Inferior parietal cortex (tissue), 1 donor: ENCODE measurements around the gene SP2.

ENCODE experiments used
- DNase-seq: peaks from one replicate; pipeline ENCODE4 v3.0.0-alpha.2; 2016; ENCODE audit errors: extremely low spot score

Gene SP2

DNA sequence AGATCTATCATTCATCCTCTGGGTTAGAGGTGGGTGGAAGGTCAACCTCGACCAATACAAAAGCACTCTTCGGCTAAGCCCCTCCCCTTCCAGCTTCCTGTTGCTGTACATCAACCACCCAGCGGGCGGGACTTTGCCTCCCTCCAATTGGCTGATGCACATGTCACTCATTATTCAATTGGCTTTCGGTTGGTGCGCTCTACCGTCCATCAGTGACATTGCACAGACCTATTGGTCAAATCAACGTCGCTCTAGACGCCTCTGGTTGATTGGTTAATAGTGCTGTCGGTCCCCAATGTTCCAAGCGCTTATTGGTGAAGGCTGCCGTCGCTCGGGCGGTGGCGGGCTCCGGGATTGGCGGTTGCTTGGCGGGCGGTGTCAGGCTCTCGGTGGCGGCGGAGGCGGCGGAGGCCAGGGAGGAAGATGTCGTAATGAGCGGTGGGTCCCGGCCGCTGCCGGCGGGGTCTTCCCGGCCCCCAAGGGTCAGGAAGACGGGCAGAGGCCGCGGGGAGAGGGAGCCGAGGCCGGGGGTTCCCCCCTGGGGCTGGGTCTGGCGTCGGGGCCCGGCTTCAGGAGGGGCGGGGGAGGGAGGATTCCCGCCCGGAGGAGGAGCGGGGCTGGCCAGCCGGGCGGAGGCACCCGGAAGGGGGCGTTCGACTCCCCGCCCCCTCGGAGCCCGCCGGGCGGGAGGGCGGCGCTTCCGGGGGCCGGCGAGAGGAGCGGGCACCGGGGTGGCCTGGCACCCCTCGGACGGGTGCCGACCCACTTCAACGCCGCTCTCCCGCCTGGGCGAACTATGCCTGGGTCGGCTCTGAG, at the start of gene SP2:
SP2 (plus strand) TSS at position 381 of the 816 bp plus-strand sequence; CDS start at position 432, 51 bp downstream.
- peak; percentile 100 for DNase-seq

DNA sequence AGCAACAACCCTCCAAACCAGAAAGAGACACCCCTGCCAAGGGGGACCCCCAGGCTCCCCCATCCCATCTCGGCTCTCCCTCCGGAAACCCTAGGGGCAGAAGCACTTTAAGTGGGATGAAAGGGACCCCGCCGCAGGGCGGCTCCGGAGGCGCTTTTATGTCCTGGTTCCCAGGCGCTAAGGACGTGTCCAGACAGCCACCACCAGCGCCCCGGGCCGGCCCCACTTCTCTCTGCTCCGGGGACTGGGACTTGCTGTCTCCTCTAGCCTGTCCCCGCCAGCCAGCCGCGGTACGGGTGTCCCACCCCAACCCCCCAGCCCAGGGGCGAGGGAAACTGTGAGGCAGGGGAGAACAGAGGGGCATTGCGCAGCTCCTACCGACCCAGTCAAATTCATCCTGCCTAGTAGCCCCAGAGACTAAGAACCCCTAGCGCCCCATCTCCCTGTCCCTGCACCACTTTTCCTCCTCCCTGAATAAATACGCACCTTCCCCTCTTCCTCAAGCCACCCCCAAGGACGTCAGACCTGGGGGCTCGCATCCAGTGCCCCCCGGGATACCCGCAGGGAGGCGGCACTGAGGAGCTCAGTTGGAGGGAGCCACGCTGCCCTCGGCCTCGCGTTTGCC, 49.2 kb upstream of the SP2 start:
- DNase-seq = no peak

DNA sequence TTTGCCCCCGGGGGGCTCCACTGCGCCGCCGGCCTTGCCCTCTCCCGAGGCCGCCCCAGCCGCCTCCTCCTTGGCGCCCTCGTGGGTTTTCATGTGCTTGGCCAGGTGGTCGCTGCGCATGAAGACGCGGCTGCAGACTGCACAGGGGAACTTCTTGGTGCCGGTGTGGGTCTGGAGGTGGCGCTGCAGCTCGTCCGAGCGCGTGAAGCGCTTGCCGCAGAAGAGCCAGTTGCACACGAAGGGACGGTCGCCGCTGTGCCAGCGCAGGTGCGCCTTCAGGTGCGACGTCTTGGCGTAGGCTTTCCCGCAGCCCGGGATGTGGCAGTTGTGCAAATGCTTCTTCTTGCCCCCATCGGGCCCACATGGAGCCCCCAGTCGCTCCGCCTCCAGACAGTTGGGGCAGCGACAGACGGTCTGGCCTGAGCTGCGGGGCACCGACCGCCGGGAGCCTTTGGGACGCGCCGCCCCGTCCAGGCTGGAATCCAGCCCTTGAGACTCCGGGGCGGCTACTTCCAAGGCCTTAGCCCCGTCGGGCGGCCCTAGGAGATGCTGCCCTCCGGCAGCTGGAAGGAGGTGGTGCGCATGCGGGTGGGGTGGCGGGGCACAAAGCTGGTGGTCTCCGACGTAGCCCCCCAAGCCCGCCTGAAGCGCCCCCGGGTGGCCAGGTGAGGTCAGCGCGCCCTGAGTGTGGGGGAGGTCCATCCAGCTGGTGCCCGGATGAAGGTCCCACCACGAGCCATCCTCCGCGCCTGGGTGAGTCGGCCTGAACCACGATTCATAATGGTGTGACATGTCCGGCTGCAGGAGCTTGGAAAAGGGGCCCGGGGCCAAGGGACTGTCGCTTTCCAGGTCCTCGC, 48.5 kb upstream of the SP2 start:
- DNase-seq = no peak

DNA sequence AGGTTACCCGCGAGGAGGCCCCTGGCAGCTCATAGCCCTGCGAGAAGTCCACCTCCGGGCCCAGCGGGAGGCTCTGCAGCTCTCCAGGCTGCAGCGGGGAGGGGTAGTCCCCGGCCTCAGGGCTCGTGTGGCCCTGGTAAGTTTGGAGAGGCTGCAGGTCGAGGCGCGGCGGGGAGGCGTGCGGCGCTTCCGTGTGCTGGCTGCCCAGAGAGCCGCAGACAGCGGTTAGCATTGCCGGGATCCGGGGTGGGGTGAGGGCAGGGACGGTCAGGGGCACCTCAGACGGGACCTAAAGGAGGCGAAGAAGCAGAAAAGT, 47.9 kb upstream of the SP2 start:
- no peak for DNase-seq

DNA sequence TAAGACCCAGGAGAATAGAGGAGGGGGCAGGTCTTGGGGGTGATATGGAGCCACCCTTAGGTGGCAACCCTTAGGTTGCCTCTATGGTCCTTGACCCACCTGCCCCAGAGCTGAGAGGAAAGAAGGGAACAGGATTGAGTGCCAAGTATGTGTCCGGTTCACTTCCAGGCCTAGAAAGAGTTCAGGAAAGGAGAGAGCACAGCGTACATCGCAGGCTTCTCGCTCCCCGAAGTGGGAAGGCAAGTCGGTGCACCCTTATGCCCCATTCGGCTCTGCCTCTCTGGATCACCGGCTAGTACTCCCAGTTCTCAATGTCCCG, 45.7 kb upstream of the SP2 start:
- DNase-seq = no peak

DNA sequence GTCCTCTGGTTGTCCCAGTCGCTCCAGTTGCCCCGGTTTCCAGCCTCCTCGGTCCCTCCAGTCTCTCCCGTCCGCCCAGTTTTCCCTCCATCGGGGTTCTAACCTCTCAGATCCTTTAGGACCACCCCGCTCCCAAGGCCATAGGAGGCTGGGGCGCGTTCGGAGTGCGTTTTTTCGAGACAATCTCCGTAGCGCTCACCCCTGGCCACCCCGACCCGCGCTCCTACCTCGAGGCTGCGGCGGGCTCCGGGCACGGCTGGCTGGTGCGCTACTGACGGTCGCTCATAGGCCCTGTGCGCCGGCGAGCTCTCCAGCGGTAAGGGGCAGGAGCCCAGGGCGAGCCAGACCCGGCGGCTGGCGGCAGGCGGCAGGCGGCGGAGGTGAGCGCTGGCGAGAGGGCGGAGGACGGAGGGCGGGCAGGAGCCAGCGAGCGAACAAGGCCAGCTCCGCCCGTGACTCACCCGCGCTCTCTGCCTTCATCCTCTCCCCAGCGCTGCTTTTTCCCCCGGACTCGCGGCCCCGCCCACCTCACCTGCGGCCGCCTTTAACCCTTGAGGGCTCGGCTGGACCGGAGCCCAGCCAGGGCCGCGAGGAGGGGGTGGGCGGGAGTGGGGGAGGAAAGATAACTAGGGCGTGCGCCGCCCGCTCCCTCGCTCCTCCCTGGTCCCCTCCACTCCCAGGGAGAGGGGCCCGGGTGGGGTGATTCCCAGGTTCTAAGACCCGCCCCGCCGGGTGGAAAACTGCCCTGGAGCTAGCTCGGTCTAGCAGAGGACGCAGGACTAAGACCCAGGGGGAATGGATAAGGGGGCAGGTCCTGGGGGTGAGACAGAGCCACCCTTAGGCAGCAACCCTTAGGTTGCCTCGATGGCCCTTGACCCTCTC, 45.1 kb upstream of the SP2 start, which contains the start of gene SP6:
SP6 (minus strand) TSS at position 472 of the 882 bp plus-strand sequence. CDS start 2,734 bp downstream, outside the sequence.
- no peak for DNase-seq

DNA sequence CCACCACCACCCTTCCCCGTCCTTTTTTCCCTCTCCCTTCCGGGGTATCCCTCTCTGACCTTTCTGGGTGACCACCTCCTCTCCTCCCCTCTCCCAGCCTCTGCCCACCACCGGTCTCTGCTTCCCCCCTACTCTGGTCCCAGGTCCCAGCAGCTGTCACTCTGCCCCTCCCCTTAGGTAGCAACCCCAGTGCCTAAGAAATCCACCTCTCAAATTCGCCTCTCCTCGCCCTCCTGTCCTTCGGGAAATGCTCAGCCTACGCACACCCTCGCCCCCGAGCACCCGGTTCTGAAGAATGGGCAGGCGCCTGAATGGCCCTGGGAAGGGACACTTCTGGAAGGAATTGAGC, 44.3 kb upstream of the SP2 start:
- DNase-seq = no peak

DNA sequence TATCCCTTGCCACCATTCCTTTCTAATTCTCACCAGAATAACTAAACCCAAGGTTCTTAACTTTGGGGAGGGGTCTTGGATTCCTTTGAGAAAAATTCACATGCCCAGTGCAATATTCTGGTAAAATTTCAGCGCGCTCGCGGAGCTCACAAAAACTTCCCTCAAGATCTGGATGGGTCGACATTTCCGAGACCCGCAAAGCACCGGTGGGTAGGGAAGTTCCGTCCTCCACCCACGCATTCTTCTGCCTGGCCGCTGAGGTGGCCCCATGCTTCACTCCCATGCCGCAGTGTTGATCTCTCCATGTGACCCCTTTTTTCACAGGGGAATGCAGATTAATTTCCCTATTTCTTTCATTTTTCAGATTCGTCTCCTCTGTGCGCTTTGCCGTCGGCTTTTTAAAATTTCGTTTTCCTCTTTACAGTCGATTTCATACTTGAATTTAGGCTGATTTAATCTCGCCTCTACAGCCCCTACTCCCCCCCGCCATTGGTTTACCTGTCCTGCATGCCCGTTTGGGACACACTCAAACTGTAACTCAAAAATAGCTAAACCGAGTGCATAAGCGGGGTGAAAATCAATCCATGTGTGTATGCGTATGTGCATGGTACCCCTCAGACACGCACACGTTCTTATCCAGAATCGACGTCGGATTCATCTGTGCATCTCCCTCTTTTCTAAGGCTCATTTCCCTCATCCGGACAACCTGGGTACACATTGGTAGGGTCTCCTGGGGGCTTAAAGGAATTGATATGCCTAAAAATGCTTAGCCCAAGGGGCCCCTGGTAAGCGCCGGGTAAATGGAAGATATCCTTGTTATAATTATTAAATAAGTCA, 43.7 kb upstream of the SP2 start:
- DNase-seq = no peak

DNA sequence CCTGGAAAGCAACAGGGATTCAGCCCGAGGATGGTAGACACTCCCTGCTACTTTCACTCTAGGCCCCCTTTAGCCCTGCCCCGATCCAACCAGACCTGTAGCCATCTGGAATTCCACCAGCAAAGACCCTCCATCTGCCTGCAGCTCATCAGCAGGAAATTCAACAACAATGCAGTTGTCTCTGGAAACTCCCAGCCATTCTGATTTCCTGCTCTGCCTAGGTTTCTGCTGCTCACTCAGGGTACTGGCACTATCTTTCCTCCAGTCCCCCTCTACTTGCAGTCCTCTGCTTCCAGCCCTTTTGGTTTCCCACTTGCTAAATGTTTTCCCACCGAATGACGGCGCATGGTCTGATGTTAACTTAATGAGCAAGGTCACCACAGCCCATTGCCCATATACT, 42.4 kb upstream of the SP2 start:
- DNase-seq = no peak

DNA sequence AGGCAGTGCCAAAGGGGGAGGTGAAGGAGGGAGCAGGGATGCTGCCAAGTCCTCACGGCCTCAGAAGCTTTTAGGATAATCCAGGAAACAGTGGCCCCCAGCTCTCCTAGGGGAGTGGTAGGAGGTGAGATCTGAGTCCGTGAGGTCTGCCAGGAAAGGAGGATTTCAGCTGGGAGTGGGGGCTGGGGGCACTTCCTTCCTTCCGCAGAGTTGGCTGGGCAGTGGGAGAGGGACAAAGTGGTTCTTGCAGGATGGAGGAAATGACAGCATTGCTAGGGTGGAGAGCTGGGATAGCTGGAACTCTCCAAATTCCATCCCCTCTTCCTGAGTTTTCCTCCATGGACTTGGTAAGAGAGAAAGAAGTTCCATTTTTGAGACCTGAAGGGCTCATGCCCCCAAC, 40.3 kb upstream of the SP2 start:
- DNase-seq = no peak

DNA sequence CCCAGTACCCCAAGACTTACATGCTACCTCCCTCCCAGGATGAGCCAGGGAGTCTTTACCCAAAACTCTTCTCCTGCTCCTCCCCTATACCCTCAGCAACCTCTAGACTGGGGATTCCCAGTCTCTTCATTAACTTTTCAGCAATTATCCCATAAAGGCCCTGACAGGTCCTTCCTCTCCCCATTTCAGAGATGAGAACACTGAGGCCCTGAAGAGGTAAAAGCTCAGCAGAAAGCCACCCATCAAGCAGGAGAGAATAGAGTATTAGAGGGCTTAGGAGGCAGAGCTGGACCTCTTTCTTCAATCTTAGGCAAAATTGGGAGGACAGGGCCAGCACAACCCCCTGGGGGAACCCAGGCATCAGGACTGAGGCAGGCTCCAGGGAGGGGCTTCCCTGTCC, 39.2 kb upstream of the SP2 start:
- DNase-seq = no peak

DNA sequence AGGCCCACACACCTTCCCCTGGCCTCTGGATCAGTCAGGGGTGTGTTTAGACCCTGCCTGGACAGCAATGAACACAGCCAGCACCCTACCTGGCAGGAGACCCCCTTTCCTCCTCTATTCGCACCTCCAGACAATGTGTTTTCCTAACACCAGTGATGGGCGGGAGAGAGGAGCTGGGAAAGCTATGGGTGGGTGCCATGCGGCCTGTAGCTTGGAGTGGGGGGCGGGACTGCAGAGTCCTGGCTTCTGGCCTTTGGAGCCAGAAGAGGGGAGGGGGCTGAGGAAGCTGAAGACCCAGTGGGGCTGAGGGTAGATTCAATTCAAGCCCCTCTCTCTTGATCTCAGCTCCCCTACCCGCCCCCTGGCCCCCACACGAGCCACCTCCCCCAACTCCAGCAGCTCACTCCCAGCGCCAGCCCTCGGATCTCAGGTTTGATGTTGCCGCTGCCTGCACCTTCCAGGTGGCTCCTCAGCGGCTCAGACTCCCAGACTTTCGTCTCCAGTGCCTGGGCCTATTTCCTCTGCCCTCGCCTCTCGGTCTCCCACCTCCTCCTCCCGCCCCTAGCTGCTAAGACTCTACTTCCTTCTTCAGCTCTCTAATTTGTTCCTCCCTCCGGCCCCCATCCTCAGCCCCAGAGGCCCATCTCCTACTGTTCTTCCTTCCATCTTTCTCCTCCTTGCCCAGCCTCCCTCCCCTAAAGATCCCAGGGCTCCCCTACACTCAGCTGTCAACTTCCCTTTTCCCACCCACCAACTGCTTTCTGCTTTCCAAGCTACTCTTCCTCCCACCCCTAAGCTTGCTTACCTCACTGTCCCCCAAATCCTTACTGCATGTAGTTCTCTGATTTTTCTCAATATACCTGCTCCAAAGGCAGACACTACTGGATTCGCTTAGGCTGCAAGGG, 38.2 kb upstream of the SP2 start:
- DNase-seq = no peak

DNA sequence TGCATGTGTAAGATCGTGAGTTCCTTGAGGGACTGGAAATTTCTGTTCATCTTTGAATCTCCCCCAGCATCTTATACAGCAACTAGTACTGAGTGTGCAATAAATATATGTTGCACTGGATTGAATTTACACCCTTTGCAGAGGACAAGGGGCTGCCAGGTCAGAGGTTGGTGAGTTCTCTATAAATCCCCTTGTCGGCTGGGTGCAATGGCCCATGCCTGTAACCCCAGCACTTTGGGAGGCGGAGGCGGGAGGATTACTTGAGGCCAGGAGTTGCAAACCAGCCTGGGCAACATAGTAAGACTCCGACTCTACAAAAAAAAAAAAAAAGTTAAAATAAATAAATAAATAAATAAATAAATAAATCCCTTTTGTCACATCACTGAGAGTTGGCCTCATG, 35.6 kb upstream of the SP2 start:
- no peak for DNase-seq

DNA sequence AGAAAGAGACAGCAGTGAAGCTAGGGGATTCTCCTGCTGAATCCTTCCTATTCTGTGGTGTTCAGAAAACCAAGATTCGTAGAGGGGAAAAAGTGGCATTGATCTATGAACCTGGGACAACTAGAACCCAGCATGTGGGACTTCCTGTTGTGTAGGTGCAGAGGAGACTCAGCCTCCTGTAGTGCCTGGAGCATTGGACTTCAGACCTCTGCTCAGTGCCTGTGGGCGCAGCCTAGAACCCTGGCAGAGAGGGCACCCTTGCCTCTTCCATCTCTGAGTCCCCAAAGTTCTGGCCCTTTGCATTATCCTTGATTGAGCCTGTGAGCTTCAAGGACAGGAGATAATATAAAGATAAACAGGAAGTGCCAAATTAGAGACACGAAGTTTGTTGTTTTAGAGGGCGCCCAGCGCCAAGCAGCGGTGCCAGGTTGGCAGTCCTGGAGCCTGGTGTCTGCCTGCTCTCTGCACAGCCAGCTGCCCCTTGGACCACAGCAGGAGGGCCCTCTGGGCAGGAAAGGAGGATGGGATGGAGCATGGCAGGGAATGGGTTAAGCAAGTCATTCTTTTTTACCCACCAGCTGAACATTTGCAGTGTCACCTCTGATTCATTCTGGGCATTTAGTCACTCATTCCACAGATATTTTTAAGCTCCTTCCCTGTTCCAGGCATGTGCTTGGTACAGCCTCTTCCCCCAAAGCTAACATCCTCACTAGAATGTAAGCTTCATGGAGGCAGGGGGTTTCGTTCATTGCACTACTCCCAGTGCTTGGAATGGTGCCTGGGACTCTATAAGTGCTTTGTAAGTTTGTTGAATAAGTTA, 33.2 kb upstream of the SP2 start:
- no peak for DNase-seq

DNA sequence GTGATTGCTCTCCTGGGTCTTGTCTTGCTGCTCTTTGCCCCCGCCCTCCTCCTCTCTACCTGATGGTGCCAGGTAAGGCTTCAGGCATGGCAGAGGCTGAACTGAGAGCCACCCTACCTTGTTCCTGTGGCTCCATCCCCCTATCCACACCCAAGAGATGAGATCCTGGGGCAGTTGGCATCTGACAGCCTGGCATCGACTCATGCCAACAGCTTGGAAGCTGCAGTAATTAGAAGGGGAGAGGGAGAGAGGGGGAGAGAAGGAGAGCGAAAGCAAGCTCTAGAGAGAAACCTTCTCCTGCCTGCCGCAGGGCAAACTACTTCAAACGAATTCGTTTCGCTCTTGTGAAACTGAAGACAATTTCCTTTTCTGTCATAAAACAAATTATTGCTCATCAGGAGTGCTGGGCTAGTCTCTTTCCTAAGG, 31.2 kb upstream of the SP2 start:
- no peak for DNase-seq

DNA sequence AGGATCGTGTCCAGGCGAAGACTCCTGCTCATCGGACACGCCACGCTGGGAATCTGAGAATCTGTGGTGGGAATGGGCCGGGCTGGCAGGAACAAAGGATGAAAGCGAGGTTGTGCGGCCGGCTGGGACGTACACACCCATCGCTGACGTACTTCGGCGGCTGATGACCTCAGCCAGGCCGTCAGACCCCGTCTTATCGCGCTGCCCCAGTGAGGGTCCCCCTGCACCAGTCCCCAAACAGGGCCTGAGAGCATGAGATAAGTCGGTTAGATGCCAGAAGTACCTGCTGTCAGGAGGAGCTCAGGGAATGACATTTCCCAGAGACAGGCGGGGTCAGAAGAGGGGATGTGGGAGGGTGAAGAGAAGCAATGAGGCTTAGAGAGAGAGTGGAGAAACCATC, 29.1 kb upstream of the SP2 start:
- DNase-seq = peak; percentile 37

DNA sequence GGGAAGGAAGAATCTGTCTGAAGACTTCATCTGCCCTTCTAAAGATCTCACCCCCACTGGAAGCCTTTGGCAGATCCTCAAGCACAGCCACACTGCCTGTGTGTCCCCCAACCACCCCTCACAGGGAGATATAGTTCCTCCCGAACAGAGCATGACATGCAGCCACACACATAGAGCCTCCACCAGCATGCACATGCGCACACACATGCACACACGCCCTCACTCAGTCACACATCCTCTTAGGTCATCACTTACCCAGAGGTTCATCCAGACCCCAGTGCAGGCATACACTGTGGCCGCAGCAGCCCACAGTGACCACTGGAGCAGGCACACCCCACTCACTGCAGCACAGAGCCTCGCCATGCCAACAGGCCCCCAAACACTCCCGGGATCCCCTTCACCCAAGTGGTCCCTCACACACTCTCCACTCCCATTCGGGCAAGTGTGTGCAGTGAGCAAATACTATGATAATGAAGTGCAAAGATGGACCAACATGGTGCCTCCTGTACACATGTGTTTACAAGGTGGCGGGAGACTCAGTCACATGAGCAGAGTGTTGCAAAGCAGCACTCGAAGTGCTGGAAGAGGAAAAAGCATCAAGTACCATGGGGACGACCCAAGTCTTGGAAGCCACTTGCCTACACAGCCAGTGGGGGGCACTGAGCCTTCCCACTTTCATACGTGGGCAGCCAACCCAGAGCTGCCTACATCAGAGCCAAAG, 28.1 kb upstream of the SP2 start:
- DNase-seq = no peak

DNA sequence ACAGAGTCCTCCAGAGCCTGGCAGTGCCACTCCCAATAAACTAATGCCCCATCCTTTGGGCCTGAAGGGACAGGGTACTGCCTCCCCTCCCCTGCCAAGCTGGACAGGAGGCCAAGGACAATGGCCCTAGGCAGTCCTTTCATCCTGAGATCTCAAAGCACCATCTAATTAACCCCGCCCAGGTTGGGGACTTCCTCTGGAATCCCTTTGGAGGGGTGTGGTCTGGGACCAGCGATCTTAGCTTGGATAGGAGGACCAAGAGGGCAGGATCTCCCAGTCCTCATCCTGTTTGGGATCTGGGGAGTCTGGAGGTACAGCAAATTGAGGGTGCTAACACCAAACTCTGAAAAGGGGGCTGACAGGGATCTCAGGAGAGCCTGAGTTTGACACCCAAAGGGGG, 26.9 kb upstream of the SP2 start:
- no peak for DNase-seq
